MV-4-11 (cell line): ENCODE results near the gene RNASE9.
A peak's percentile ranks its signal among the peaks of the same experiment; 100 is the strongest.
"Not testable (repeated sequence)": the region's sequence is repeated elsewhere in the genome, so short reads cannot be mapped to it uniquely, and the experiment has no call there.

Source experiments
- DNase-seq: peaks from one replicate; lab custom pipeline; 2025; lab: John Stamatoyannopoulos, UW

The RNASE9 gene

GRCh38 chr14:20572382-20572990 is 11.6 kb upstream of the RNASE9 start:
- not testable (repeated sequence) for DNase-seq

- DNase-seq, result peak; percentile 95
Measured at GRCh38 chr14:20570720-20571119, 9.9 kb upstream of the RNASE9 start.

GRCh38 chr14:20569865-20570264 is 9.0 kb upstream of the RNASE9 start:
- DNase-seq, result not testable (repeated sequence)

- DNase-seq, result no peak
Measured at GRCh38 chr14:20569066-20569465, 8.2 kb upstream of the RNASE9 start.

- DNase-seq, result no peak
Measured at GRCh38 chr14:20568393-20568792, 7.5 kb upstream of the RNASE9 start.

GRCh38 chr14:20567199-20567598 is 6.4 kb upstream of the RNASE9 start:
- not testable (repeated sequence) for DNase-seq

GRCh38 chr14:20564501-20564997 is 3.7 kb upstream of the RNASE9 start:
- DNase-seq, result no peak

GRCh38 chr14:20563971-20564370 is 3.1 kb upstream of the RNASE9 start:
- DNase-seq, result no peak

GRCh38 chr14:20559461-20559904 is 1.4 kb downstream of the RNASE9 start:
- DNase-seq, result no peak

GRCh38 chr14:20557212-20557542 is 3.7 kb downstream of the RNASE9 start:
- no peak for DNase-seq

- peak; percentile 36 for DNase-seq
Measured at GRCh38 chr14:20556500-20557211, 4.2 kb downstream of the RNASE9 start.

GRCh38 chr14:20555845-20556244 is 5.0 kb downstream of the RNASE9 start:
- no peak for DNase-seq

- no peak for DNase-seq
Measured at GRCh38 chr14:20553024-20553423, 7.8 kb downstream of the RNASE9 start.

GRCh38 chr14:20551606-20552005 is 9.2 kb downstream of the RNASE9 start:
- DNase-seq, result no peak

- peak; percentile 6 for DNase-seq
Measured at GRCh38 chr14:20550926-20551325, 9.9 kb downstream of the RNASE9 start.

- DNase-seq, result no peak
Measured at GRCh38 chr14:20548414-20549158, 12.3 kb downstream of the RNASE9 start.

- no peak for DNase-seq
Measured at GRCh38 chr14:20546877-20547276, 14.0 kb downstream of the RNASE9 start.

GRCh38 chr14:20539906-20540305 is 20.9 kb downstream of the RNASE9 start:
- no peak for DNase-seq

GRCh38 chr14:20530771-20531571 is 29.9 kb downstream of the RNASE9 start:
- DNase-seq, result peak; percentile 65

GRCh38 chr14:20529806-20530205 is 31.0 kb downstream of the RNASE9 start:
- DNase-seq, result no peak

GRCh38 chr14:20524027-20524426 is 36.8 kb downstream of the RNASE9 start:
- DNase-seq, result no peak

- DNase-seq, result peak; percentile 22
Measured at GRCh38 chr14:20522332-20522731, 38.5 kb downstream of the RNASE9 start.
